Measurements from ENCODE around the gene TCP1.

- TF ChIP-seq CTCF (conservative IDR thresholded peaks at IDR 0.05), result no peak
- TF ChIP-seq EZH2 (IDR thresholded peaks at IDR 0.05; ENCODE audit: low read depth), result no peak
Measured at GRCh38 chr6:159805440-159806020, 16.1 kb upstream of the TCP1 start.

Data from PC-9 (cell line).